T-cell (primary cell): ENCODE results near the gene CHCHD5. TPM values are rescaled to one million over a fixed set of nuclear protein-coding genes. Genes with fewer than 3 reads are reported as not detected.

ENCODE experiments used
- ATAC-seq, 4 experiments: fragments of 200-7000 bp in 3 of 4; fragments of 150-1000 bp in 1 of 4; cut with Tn5 transposase; replicated peaks in 1 of 4; 1 replicate in 3 of 4; 2 replicates in 1 of 4; pipeline ENCODE4 v1.10.0; 2021; ENCODE audit warnings: moderate library complexity in 3 of 4, mild to moderate bottlenecking in 2 of 4, moderate number of reproducible peaks in 1 of 4
- CTCF ChIA-PET, 2 donors: fragments of 300-600 bp; sonication (Branson Sonifier 250); formaldehyde crosslinking; loops; one replicate each; lab custom pipeline; 2022; ENCODE audit warnings: antibody characterized with exemption in 2 of 2; lab: Charles Lee
- POLR2A ChIA-PET, 2 donors: fragments of 300-600 bp; sonication (Branson Sonifier 250); formaldehyde crosslinking; loops; one replicate each; lab custom pipeline; 2022; ENCODE audit warnings: antibody characterized with exemption in 2 of 2; lab: Charles Lee
- DNase-seq, 35 experiments: peaks; one replicate each; pipeline versions ENCODE4 v3.0.0 to v3.0.0-alpha.2; 2013 to 2023
- H3K27ac ChIP-seq: one replicate; pipeline ENCODE4 v1.5.1; 2013; ENCODE audit warnings: low read length
- H3K27me3 ChIP-seq, 2 experiments: replicated peaks in 1 of 2; 1 replicate in 1 of 2; 2 replicates in 1 of 2; pipeline versions ENCODE4 v1.6.1 to v1.7.0; 2013; ENCODE audit warnings: low read length in 1 of 2, mixed read lengths in 1 of 2; ENCODE audit not compliant: control insufficient read depth in 2 of 2, insufficient read depth in 2 of 2; ENCODE audit errors: extremely low read depth in 1 of 2
- H3K36me3 ChIP-seq, 2 donors: 1 replicate in 1 of 2; 2 replicates in 1 of 2; pipeline versions ENCODE4 v1.6.1 to v1.7.0; 2013; ENCODE audit warnings: low read length in 1 of 2; ENCODE audit not compliant: control insufficient read depth in 2 of 2, insufficient read depth in 1 of 2; ENCODE audit errors: extremely low read depth in 1 of 2
- H3K4me1 ChIP-seq, 2 experiments: 1 replicate in 1 of 2; 2 replicates in 1 of 2; pipeline versions ENCODE4 v1.6.1 to v1.7.0; 2013; ENCODE audit warnings: low read length in 2 of 2, mixed read lengths in 1 of 2; ENCODE audit not compliant: insufficient read depth in 2 of 2, control insufficient read depth in 1 of 2; ENCODE audit errors: extremely low read depth in 1 of 2
- H3K4me3 ChIP-seq, 2 donors: 1 replicate in 1 of 2; 2 replicates in 1 of 2; pipeline versions ENCODE4 v1.5.1 to v1.7.0; 2013; ENCODE audit warnings: mild to moderate bottlenecking in 2 of 2, low read length in 1 of 2, moderate library complexity in 1 of 2; ENCODE audit not compliant: control insufficient read depth in 1 of 2; ENCODE audit errors: extremely low read depth in 1 of 2
- H3K9me3 ChIP-seq: 2 replicates; pipeline ENCODE4 v1.7.0; 2013
- H3K27ac Mint-ChIP-seq, 2 donors: one replicate each; pipeline ENCODE4 v1.8.0; 2020 to 2021; ENCODE audit warnings: mild to moderate bottlenecking in 2 of 2, mixed read lengths in 2 of 2
- H3K27me3 Mint-ChIP-seq, 2 donors: one replicate each; pipeline ENCODE4 v1.8.0; 2021 to 2022; ENCODE audit warnings: mixed read lengths in 2 of 2
- H3K36me3 Mint-ChIP-seq: one replicate; pipeline ENCODE4 v1.8.0; 2021; ENCODE audit warnings: mixed read lengths
- H3K4me1 Mint-ChIP-seq, 3 donors: one replicate each; pipeline ENCODE4 v1.8.0; 2020 to 2022; ENCODE audit warnings: mixed read lengths in 3 of 3, mild to moderate bottlenecking in 1 of 3
- H3K4me3 Mint-ChIP-seq, 3 donors: one replicate each; pipeline ENCODE4 v1.8.0; 2020 to 2022; ENCODE audit warnings: mild to moderate bottlenecking in 3 of 3, mixed read lengths in 3 of 3, moderate library complexity in 3 of 3
- H3K9me3 Mint-ChIP-seq, 3 donors: one replicate each; pipeline ENCODE4 v1.8.0; 2020 to 2022; ENCODE audit warnings: mixed read lengths in 3 of 3
- WGBS: methylation state at CpG from one replicate; pipeline ENCODE4 v1.1.5; 2013; ENCODE audit warnings: missing lambda C conversion rate; ENCODE audit not compliant: insufficient coverage; 5-methylcytosine and 5-hydroxymethylcytosine counted together
- total RNA-seq, 35 experiments: library from RNA in 6 of 35; stranded (reverse) in 6 of 35; fragments of 120-200 nt in 1 of 35; gene quantifications; one replicate each; pipeline versions ENCODE4 v1.2.1 to v1.2.4 and lab custom pipeline; 2013 to 2026

The CHCHD5 gene
- total RNA-seq, 5 donors from 2014 or later (not counting 1 experiment from before 2014, with no cell fraction given): 16.4 to 30.1 (median 24.7) TPM

DNA sequence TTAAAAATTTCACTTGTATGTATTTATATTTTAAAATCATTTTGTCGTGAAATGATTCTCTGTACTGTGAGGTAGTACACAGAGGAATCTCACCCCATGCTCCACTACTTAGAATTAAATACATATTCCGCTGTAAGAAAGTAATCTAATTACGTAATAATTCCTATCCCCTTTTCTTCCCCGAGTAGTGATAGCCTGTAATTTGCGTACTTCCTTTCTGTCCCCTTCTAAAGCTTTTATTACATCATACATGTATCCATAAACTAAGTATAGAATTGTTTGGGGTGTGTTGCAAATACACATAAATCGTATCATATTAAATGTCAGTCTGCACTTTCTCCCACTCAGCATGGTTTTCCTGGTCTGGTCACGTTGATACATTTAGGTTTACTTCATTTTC is 12.4 kb upstream of the CHCHD5 start:
- CTCF ChIA-PET: no interaction called here
- peaks cover 4% of the 10 kb centered on the region for H3K9me3 ChIP-seq
- H3K9me3 Mint-ChIP-seq: peaks cover 5 to 14% (median 10%) of the 10 kb centered on the region in 3 donors
- H3K4me3 Mint-ChIP-seq: no peak overlapping the region
- no peak overlapping the region for H3K27ac Mint-ChIP-seq
- WGBS: no CpG with 5 or more reads among the region's 7 CpGs
- H3K4me1 ChIP-seq: no peaks in the 10 kb centered on the region
- H3K4me1 Mint-ChIP-seq: no peaks in the 10 kb centered on the region
- H3K36me3 ChIP-seq: peaks cover 14 to 82% of the 10 kb centered on the region in 2 donors
- peaks cover 82% of the 10 kb centered on the region for H3K36me3 Mint-ChIP-seq
- DNase-seq: no peak
- no peak for ATAC-seq
- H3K27ac ChIP-seq: no peak overlapping the region
- no peaks in the 10 kb centered on the region for H3K27me3 ChIP-seq
- no peak overlapping the region for H3K4me3 ChIP-seq
- H3K27me3 Mint-ChIP-seq: no peaks in the 10 kb centered on the region
- POLR2A ChIA-PET: no interaction called here

DNA sequence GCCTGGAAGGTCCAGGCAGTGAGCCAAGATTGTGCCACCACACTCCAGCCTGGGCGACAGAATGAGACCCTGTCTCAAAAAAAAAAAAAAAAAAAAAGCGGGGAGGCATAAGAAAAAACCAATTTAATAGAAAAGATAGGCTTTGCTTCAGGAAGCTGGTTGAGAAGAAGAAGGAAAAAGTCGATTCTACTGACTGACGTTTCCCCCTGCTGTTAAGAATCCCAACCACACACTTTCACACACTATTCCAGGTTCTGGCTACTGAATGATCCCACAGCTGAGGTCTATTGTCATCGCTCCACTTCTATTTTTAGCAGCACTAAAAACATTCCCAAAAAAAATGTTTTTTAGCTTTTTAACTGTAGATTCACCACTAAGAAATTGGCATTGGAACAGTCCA is 6.7 kb upstream of the CHCHD5 start:
- Mint-ChIP-seq H3K4me1 (peaks cover 0 to 4% (median 2%) of the 10 kb centered on the region in 3 donors), H3K36me3 (peaks cover 29% of the 10 kb centered on the region), H3K9me3 (no peaks in the 10 kb centered on the region), H3K27ac (no peak overlapping the region), H3K4me3 (no peak overlapping the region), H3K27me3 (no peaks in the 10 kb centered on the region)
- ATAC-seq: no peak
- Histone ChIP-seq H3K4me3 (no peak overlapping the region), H3K9me3 (no peaks in the 10 kb centered on the region), H3K4me1 (peaks cover 0 to 5% of the 10 kb centered on the region in 2 experiments), H3K27me3 (no peaks in the 10 kb centered on the region), H3K27ac (no peak overlapping the region), H3K36me3 (peaks cover 14 to 31% of the 10 kb centered on the region in 2 donors)
- no peak for DNase-seq
- CTCF ChIA-PET: interaction anchor here (0.5 to 0.7 kb wide), 4 partner anchors 26 to 456 kb away, joined by 3 to 5 read pairs (median 3); no protein-coding TSS in a partner anchor
- no CpG with 5 or more reads among the region's 5 CpGs for WGBS
- POLR2A ChIA-PET: no interaction called here

DNA sequence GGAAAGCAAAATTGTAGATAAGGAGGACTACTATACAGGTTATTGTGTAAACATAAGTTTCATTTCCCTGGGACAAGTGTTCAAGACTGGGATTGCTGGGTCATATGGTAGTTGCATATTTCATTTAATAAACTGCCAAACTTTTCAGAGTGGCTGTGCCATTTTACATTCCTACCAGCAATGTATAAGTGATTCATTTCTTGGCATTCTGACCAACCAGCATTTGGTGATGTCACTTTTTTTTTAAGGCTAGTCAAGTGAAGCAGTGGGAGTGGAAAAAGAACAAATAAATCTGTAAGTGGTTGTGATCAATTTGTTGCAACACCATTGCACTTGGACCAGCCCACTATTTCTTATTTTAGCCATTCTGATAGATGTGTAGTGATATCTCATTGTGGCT is 5.2 kb upstream of the CHCHD5 start:
- Histone ChIP-seq H3K27me3 (no peaks in the 10 kb centered on the region), H3K27ac (no peak overlapping the region), H3K4me3 (no peak overlapping the region), H3K4me1 (peaks cover 7 to 13% of the 10 kb centered on the region in 2 experiments), H3K36me3 (peaks cover 8 to 21% of the 10 kb centered on the region in 2 donors), H3K9me3 (no peaks in the 10 kb centered on the region)
- peaks cover 0 to 4% (median 0%) of the 10 kb centered on the region in 3 donors for H3K9me3 Mint-ChIP-seq
- ATAC-seq (no peak), DNase-seq (no peak)
- peaks cover 23% of the 10 kb centered on the region for H3K36me3 Mint-ChIP-seq
- ChIA-PET CTCF (no interaction called here), POLR2A (no interaction called here)
- no peak overlapping the region for H3K4me3 Mint-ChIP-seq
- no peaks in the 10 kb centered on the region for H3K27me3 Mint-ChIP-seq
- peaks cover 9 to 16% (median 14%) of the 10 kb centered on the region in 3 donors for H3K4me1 Mint-ChIP-seq
- H3K27ac Mint-ChIP-seq: no peak overlapping the region

DNA sequence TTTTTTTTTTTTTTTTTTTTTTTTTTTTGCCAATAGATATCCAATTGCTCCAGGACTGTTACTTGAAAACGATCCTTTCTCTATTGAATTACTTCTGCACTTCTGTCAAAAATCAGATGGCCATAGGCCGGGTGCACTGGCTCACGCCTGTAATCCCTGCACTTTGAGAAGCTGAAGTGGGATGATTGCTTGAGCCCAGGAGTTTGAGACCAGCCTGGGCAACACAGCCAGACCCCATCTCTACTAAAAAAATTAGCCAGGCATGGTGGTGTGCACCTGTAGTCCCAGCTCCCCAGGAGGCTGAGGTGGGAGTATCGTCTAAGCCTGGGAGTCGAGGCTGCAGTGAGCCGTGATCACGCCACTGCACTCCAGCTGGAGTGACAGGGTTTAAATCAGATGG is 4.3 kb upstream of the CHCHD5 start:
- Histone ChIP-seq H3K4me3 (no peak overlapping the region), H3K27me3 (no peaks in the 10 kb centered on the region), H3K9me3 (no peaks in the 10 kb centered on the region), H3K36me3 (peaks cover 4 to 13% of the 10 kb centered on the region in 2 donors), H3K27ac (no peak overlapping the region), H3K4me1 (peaks cover 12 to 18% of the 10 kb centered on the region in 2 experiments)
- 97% methylated on average over 5 of the region's 7 CpGs for WGBS
- POLR2A ChIA-PET: no interaction called here
- no peak for ATAC-seq
- Mint-ChIP-seq H3K27me3 (no peaks in the 10 kb centered on the region), H3K27ac (no peak overlapping the region), H3K36me3 (peaks cover 18% of the 10 kb centered on the region), H3K4me1 (peaks cover 18 to 24% (median 23%) of the 10 kb centered on the region in 3 donors), H3K9me3 (peaks cover 0 to 4% (median 0%) of the 10 kb centered on the region in 3 donors), H3K4me3 (no peak overlapping the region)
- no peak for DNase-seq
- CTCF ChIA-PET: no interaction called here

DNA sequence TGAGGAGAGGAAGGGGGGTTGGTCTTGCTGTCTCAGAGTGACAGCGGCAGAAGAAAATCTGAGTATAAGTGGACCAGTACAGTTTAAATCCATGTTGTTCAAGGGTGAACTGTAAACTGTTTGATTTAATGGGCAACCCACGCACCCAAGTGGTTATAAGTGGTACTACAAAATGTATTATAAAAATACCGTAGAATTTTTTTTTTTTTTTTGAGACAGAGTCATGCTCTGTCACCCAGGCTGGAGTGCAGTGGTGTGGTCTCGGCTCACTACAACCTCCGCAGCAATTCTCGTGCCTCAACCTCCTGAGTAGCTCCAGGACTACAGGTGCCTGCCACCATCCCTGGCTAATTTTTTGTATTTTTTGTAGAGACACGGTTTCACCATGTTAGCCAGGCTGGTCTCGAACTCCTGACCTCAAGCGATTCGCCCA is 2.1 kb upstream of the CHCHD5 start:
- peaks cover 35 to 40% (median 37%) of the 10 kb centered on the region in 3 donors for H3K4me1 Mint-ChIP-seq
- no peak overlapping the region for H3K27ac ChIP-seq
- WGBS: 51% methylated on average over 7 of the region's 10 CpGs
- H3K36me3 ChIP-seq: peaks cover 5 to 11% of the 10 kb centered on the region in 2 donors
- H3K4me3 ChIP-seq: no peak overlapping the region
- peaks cover 17 to 35% of the 10 kb centered on the region in 2 experiments for H3K4me1 ChIP-seq
- H3K9me3 ChIP-seq: no peaks in the 10 kb centered on the region
- no peaks in the 10 kb centered on the region for H3K27me3 Mint-ChIP-seq
- H3K4me3 Mint-ChIP-seq: no peak overlapping the region
- CTCF ChIA-PET: interaction anchor here (0.7 to 1.2 kb wide), 3 partner anchors 14 to 40 kb away, joined by 4 to 6 read pairs (median 5); no protein-coding TSS in a partner anchor
- DNase-seq (peak in 19 of 35 experiments; percentile 4 to 73 (median 16)), ATAC-seq (peak in 3 of 4 experiments; percentile 10 to 20 (median 19))
- no peaks in the 10 kb centered on the region for H3K27me3 ChIP-seq
- POLR2A ChIA-PET: no interaction called here
- peaks cover 0 to 4% (median 0%) of the 10 kb centered on the region in 3 donors for H3K9me3 Mint-ChIP-seq
- H3K27ac Mint-ChIP-seq: no peak overlapping the region
- H3K36me3 Mint-ChIP-seq: peaks cover 12% of the 10 kb centered on the region

DNA sequence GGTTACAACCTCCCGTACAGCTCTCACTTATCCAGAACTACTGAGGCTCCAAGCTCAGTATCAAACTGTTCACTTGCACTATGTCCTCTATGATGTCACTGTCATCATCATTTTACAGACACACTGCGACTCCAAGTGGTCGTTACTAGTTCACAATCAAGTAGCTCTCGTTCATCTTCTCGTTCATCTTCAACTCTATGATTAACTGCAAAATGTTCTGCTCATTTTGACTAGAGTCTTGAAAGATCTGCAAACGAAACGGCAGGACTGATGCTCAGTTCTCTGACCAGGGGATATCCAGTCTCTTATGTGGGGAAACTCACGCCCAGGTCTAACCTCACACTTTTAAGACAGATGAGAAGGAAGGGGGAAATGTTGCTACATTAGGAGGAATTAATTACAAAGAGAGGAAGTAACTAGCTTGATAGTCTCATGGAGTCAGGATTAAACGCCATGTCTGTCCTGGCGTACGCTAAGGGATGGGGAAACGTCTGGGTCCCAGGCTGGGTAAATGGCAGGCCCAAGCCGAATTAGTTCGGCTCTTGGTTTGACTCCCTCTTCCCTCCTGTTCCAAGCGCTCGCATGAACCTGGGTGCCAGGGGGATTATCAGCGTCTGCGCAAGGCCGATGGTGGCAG is 794 bp upstream of the CHCHD5 start:
- DNase-seq (peak in 4 of 35 experiments; percentile 1 to 44 (median 8)), ATAC-seq (no peak)
- Histone ChIP-seq H3K27me3 (no peaks in the 10 kb centered on the region), H3K4me1 (peaks cover 17 to 35% of the 10 kb centered on the region in 2 experiments), H3K9me3 (no peaks in the 10 kb centered on the region), H3K36me3 (peaks cover 5 to 21% of the 10 kb centered on the region in 2 donors), H3K27ac (peak overlapping the region; percentile 85), H3K4me3 (peak overlapping the region; percentile 73 to 97)
- Mint-ChIP-seq H3K27me3 (no peaks in the 10 kb centered on the region), H3K4me1 (peaks cover 35 to 44% (median 41%) of the 10 kb centered on the region in 3 donors), H3K27ac (peak overlapping the region; percentile 90 to 97), H3K4me3 (peak overlapping the region; percentile 87 to 94 (median 94)), H3K9me3 (peaks cover 0 to 4% (median 0%) of the 10 kb centered on the region in 3 donors), H3K36me3 (peaks cover 17% of the 10 kb centered on the region)
- ChIA-PET CTCF (interaction anchor here (1.2 to 1.4 kb wide), 2 partner anchors 40 to 103 kb away, joined by 5 to 9 read pairs; no protein-coding TSS in a partner anchor), POLR2A (interaction anchor here in 1 of 2 donors (0.6 kb wide), 2 partner anchors 35 to 462 kb away, joined by 3 to 6 read pairs; no protein-coding TSS in a partner anchor)
- WGBS: 54% methylated on average over 12 of the region's 19 CpGs
